Measurements from ENCODE around the gene HOXD13.

Gene HOXD13

GRCh38 chr2:176121190-176122051, 28.9 kb downstream of the HOXD13 start:
- no peak for DNase-seq

- DNase-seq, result peak; percentile 34
Measured at GRCh38 chr2:176122052-176122682, 29.6 kb downstream of the HOXD13 start.

DNA sequence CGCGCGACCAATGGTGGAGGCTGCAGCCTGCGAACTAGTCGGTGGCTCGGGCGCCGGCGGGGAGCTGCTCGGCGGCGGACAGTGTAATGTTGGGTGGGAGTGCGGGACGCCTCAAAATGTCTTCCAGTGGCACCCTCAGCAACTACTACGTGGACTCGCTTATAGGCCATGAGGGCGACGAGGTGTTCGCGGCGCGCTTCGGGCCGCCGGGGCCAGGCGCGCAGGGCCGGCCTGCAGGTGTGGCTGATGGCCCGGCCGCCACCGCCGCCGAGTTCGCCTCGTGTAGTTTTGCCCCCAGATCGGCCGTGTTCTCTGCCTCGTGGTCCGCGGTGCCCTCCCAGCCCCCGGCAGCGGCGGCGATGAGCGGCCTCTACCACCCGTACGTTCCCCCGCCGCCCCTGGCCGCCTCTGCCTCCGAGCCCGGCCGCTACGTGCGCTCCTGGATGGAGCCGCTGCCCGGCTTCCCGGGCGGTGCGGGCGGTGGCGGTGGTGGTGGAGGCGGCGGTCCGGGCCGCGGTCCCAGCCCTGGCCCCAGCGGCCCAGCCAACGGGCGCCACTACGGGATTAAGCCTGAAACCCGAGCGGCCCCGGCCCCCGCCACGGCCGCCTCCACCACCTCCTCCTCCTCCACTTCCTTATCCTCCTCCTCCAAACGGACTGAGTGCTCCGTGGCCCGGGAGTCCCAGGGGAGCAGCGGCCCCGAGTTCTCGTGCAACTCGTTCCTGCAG, 30.3 kb downstream of the HOXD13 start, which contains the start of gene HOXD9:
TSS of gene HOXD9 (plus strand) at position 37 of the 728 bp plus-strand sequence. CDS start at position 87, 50 bp downstream.
- no peak for DNase-seq

- no peak for DNase-seq
Measured at GRCh38 chr2:176123411-176124109, 31.0 kb downstream of the HOXD13 start.

DNA sequence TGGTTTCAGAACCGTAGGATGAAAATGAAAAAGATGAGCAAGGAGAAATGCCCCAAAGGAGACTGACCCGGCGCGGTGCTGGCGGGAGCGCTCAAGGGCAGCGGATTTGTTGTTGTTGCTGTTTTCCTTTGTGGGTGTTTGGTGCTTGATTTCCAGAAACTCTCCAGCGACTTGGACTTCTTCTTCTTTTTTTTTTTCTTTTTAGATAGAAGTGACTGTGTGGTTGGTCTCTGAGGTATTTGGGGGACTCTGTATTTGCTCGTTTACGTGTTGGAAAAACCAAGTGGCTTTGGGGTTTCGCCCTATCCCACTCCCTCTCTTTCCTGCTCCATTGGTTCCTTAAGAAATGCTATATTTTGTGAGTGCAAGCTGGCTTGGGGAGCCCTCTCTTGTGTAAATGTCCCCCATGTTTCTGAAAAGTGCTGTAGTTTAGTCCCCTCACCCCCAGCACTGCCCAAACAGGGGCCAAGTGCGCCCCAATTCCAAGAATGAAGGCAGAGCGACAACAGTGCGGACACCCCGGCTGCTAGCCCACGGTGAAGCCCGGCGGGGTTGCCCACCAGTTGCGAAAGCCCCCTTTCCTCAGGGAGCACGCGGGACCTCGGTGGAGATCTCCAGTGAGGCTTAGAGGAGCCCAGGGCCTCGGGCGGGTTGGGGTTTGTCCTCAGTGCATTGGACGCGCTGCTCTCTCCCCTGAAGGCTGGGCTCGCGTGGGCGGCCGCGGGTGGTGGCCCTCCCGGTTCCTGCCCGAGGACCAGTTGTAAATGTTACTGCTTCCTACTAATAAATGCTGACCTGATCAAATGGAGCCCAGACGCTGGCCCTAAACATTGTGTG, 31.8 kb downstream of the HOXD13 start:
- no peak for DNase-seq

DNA sequence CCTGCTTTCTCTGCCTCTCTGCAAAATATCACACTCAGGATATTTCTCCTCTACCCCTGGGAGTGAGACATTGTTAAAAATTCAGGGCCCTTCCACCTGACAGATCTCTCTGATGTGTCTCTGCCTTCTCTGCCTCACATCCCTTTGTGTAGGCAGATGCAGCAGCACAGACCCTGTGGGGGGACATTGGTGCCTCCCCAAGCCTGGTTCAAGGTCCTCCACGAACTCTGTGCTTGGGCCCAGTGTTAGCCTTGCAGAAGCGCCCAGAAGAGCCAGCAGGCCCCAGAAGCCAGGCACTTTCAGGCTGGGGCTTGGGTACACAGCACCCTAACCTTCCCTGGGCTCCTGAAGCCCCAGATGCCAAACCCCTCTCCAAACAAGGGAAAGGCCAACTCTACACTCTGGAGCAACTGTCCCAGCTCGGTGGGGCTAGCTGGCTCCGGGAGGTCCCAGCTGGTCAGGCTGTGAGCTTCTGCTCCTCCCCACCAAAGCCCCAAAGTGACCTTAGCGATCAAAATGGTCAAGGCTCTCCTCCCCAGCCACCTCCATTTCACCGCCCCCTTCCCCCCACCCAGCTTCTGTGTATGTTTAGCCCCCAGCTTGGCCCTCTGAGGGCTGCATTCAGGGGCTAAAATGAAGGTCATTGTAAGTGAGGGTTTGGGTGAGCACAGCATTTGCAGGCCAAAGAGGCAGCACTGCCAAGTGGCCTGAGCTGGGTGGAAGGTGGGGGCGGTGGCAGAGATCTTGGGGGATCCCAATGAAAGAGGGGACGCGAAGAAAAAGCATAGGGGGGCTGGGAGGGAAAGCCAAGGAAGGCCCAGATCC, 32.6 kb downstream of the HOXD13 start:
- DNase-seq, result no peak

DNA sequence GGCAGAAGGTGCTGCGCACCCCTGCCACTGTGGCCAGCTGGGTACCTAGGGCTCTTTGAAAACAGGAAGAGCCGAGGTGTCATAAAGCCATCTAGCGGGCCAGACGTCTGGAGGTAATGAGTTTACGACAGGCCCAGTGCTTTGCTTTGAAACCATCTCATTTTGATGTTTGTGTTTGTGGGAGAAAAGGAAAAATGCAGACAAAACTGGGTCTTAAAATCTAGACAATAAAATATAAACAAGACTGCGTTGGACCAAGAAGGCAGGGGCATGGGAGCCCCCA, 33.2 kb downstream of the HOXD13 start:
- no peak for DNase-seq

- DNase-seq, result peak; percentile 66
Measured at GRCh38 chr2:176126929-176127773, 34.6 kb downstream of the HOXD13 start.

GRCh38 chr2:176127774-176128072, 35.2 kb downstream of the HOXD13 start:
- DNase-seq, result no peak

- DNase-seq, result no peak
Measured at GRCh38 chr2:176128172-176128981, 35.9 kb downstream of the HOXD13 start.

DNA sequence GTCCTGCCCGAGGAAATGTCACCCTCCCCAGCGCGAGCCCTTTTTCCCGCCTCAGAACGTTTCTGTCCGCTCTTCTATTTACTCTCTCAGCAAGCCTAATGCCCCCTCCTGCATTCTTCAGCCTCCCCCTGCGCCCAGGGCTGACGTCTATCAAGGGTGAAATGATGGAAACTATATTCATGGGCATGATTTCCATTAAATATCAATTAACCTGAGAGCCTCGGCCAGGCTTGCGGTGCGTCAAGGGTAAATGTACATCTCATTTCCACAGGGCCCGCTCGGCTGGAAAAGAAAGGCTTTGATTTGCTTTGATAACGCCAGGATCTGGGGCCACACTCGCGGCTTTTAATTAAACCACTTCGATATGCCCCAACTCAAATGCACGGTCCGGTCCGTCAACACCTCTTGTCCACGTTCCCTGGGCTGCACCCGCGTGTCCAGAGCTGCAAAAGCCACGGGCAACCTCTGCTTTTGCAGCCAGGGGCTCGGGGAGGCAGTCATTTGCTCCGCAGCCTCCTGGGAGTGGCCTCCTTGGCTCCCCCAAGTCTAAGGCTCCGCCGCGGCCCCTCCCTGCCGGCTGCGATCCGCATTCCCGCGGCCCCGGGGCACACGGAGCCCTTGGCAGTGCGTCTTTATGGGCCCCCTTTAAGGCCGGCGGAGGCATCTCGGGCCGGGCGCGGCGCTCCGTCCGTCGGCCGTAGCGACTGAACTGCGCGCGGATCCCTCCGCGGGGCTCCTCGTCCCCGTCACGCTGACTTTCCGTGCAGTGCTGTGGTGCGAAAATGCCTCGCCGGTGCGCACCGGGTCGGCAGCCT, 36.7 kb downstream of the HOXD13 start, which contains the start of gene HOXD8:
TSS of gene HOXD8 (plus strand) at position 724 of the 815 bp plus-strand sequence. CDS start 662 bp downstream, outside the sequence.
- DNase-seq, result peak; percentile 34

DNA sequence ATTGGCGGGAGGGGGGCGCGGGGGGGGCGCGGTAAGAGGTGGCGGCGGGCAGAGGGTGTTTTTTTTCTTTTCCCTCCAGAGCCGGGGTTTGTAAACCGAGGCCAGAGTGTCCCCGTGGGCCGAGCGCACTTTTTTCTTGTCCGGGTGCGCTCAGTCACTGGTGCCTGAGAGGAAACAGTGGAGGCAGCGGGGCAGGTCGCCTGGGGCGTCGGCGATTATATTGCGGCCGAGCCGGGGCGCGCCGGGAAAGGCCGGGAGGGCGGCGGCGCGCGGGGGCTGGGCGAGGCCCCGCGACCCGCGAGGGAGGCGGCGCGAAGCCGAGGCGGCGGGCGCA, 37.3 kb downstream of the HOXD13 start:
- DNase-seq, result no peak

GRCh38 chr2:176130147-176130956, 37.8 kb downstream of the HOXD13 start:
- peak; percentile 29 for DNase-seq

- DNase-seq, result no peak
Measured at GRCh38 chr2:176130957-176131847, 38.7 kb downstream of the HOXD13 start.

DNA sequence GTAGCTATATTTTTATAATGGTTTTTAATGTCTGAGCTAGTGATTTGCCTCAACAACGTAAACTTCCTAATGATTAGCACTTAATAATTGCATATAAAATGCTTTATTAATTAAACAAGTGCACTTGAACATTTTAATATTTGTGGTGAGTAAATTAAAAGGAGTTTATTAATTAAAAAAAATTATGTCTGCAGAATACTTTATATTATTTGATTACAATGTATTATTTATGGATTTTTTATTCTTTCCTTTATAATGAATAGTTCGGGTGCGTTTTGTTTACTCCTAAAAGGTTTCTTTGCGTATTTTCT, 39.3 kb downstream of the HOXD13 start:
- DNase-seq, result no peak

GRCh38 chr2:176132205-176133171, 40.0 kb downstream of the HOXD13 start:
- DNase-seq, result no peak
